Osteocyte (in vitro differentiated cells): ENCODE results near the gene ROR1. TPM values are rescaled to one million over a fixed set of nuclear protein-coding genes. Genes with fewer than 3 reads are reported as not detected.
"Not testable (repeated sequence)": the region's sequence is repeated elsewhere in the genome, so short reads cannot be mapped to it uniquely, and the experiment has no call there.

ENCODE experiments used
- DNase-seq: peaks from one replicate; pipeline ENCODE4 v3.0.0; 2021; ENCODE audit warnings: mixed read lengths; ENCODE audit not compliant: unreplicated experiment; ENCODE audit errors: extremely low spot score
- H3K27ac Mint-ChIP-seq: one replicate; pipeline ENCODE4 v1.8.0; 2021; ENCODE audit warnings: mild to moderate bottlenecking, mixed read lengths; ENCODE audit not compliant: unreplicated experiment
- H3K27me3 Mint-ChIP-seq: one replicate; pipeline ENCODE4 v1.8.0; 2021; ENCODE audit warnings: mixed read lengths; ENCODE audit not compliant: unreplicated experiment
- H3K36me3 Mint-ChIP-seq: one replicate; pipeline ENCODE4 v1.8.0; 2021; ENCODE audit warnings: mixed read lengths; ENCODE audit not compliant: unreplicated experiment
- H3K4me1 Mint-ChIP-seq: one replicate; pipeline ENCODE4 v1.8.0; 2021; ENCODE audit warnings: mixed read lengths; ENCODE audit not compliant: unreplicated experiment
- H3K4me3 Mint-ChIP-seq: one replicate; pipeline ENCODE4 v1.8.0; 2021; ENCODE audit warnings: mild to moderate bottlenecking, moderate library complexity, mixed read lengths; ENCODE audit not compliant: unreplicated experiment
- H3K9me3 Mint-ChIP-seq: one replicate; pipeline ENCODE4 v1.8.0; 2021; ENCODE audit warnings: mixed read lengths; ENCODE audit not compliant: unreplicated experiment
- CTCF ChIP-seq: fragments of 200-600 bp; sonication (generic); IDR thresholded peaks from 2 replicates; pipeline ENCODE4 v1.5.0; 2021; ENCODE audit warnings: antibody characterized with exemption, mild to moderate bottlenecking, moderate library complexity
- total RNA-seq: library from RNA; stranded (reverse); gene quantifications from 2 replicates; pipeline ENCODE4 v1.2.1, GENCODE V29; 2021

ROR1 gene
- total RNA-seq, 1 donor from 2014 or later = 20.6 TPM

- Mint-ChIP-seq H3K4me1 (peaks cover 17% of the 10 kb centered on the region), H3K27me3 (no peaks in the 10 kb centered on the region), H3K4me3 (no peak overlapping the region), H3K9me3 (no peaks in the 10 kb centered on the region), H3K36me3 (no peaks in the 10 kb centered on the region), H3K27ac (no peak overlapping the region)
- no peak for DNase-seq
- no peak for TF ChIP-seq CTCF
Measured at GRCh38 chr1:64098846-64099582, 325.2 kb downstream of the ROR1 start.

GRCh38 chr1:64100791-64101190 is 327.0 kb downstream of the ROR1 start:
- Mint-ChIP-seq H3K36me3 (no peaks in the 10 kb centered on the region), H3K27me3 (no peaks in the 10 kb centered on the region), H3K27ac (peak overlapping the region; percentile 48), H3K4me3 (no peak overlapping the region), H3K9me3 (peaks cover 5% of the 10 kb centered on the region), H3K4me1 (peaks cover 12% of the 10 kb centered on the region)
- no peak for DNase-seq
- no peak for TF ChIP-seq CTCF

GRCh38 chr1:64104585-64104984 is 330.8 kb downstream of the ROR1 start:
- H3K27ac Mint-ChIP-seq, H3K27me3 Mint-ChIP-seq, H3K4me3 Mint-ChIP-seq, H3K36me3 Mint-ChIP-seq, H3K9me3 Mint-ChIP-seq, DNase-seq: not testable (repeated sequence)
- H3K4me1 Mint-ChIP-seq = peaks cover 12% of the 10 kb centered on the region

DNA sequence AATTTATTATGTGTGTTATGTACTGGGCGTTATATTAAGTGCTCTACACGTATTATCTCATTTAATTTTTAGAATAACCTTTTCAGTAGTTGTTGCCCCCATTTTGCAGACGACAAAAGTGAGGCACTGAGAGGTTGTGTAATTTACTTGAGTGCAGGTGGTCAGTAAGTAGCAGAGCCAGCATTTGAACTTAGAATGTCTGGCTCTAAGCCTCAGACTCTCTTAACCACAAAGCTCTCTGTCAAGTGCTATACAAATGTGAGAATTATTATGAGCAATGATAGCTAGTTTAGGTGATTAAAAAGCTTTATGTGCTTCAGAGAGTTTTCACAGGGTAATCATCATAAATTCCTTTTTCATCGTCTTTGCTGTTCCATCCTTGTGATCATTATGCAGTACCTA is 333.3 kb downstream of the ROR1 start:
- H3K4me1 Mint-ChIP-seq = no peaks in the 10 kb centered on the region
- H3K27me3 Mint-ChIP-seq = no peaks in the 10 kb centered on the region
- H3K27ac Mint-ChIP-seq = no peak overlapping the region
- TF ChIP-seq CTCF = no peak
- peaks cover 5% of the 10 kb centered on the region for H3K9me3 Mint-ChIP-seq
- H3K36me3 Mint-ChIP-seq = no peaks in the 10 kb centered on the region
- no peak for DNase-seq
- no peak overlapping the region for H3K4me3 Mint-ChIP-seq

DNA sequence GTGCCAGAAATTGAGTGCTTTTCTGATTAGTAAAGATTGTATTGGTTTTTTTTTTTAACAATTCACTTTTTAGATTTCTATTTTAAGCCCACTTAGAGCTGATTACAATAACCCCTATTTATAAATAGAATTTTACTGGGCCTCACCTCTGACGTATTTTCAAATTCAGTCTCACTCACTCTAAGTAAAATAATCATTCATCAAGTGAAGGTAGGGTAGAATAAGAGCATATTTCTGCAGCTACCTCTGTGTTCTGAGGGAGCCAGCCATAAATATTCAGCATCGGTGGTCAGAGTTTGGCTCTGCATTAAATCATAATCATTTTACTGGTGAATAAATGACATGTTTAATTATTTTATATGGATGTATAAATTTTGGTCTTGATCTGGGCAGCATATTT is 333.8 kb downstream of the ROR1 start:
- no peak for TF ChIP-seq CTCF
- H3K9me3 Mint-ChIP-seq = peaks cover 5% of the 10 kb centered on the region
- H3K4me3 Mint-ChIP-seq = no peak overlapping the region
- no peak overlapping the region for H3K27ac Mint-ChIP-seq
- no peaks in the 10 kb centered on the region for H3K27me3 Mint-ChIP-seq
- DNase-seq = no peak
- no peaks in the 10 kb centered on the region for H3K36me3 Mint-ChIP-seq
- no peaks in the 10 kb centered on the region for H3K4me1 Mint-ChIP-seq
